HG02588 (cell line): Measurements from ENCODE around the gene MAP6.

Experiments
- ATAC-seq: cut with Tn5 transposase; IDR thresholded peaks from one replicate; pipeline ENCODE4 v1.9.1; 2021; ENCODE audit warnings: mild to moderate bottlenecking, moderate library complexity; ENCODE audit not compliant: unreplicated experiment

Gene MAP6

GRCh38 chr11:75632450-75632849 lies 36.4 kb downstream of the MAP6 start:
- no peak for ATAC-seq

GRCh38 chr11:75631086-75631730 lies 37.6 kb downstream of the MAP6 start:
- no peak for ATAC-seq

GRCh38 chr11:75627906-75628668 lies 40.8 kb downstream of the MAP6 start:
- no peak for ATAC-seq

- ATAC-seq = no peak
These were observed 41.8 kb downstream of the MAP6 start for GRCh38 chr11:75626889-75627529.

GRCh38 chr11:75625991-75626888 lies 42.6 kb downstream of the MAP6 start:
- no peak for ATAC-seq

- no peak for ATAC-seq
These were observed 43.8 kb downstream of the MAP6 start for GRCh38 chr11:75625021-75625420.

- no peak for ATAC-seq
These were observed 52.6 kb downstream of the MAP6 start for GRCh38 chr11:75616281-75616680.

GRCh38 chr11:75615751-75616150 lies 53.1 kb downstream of the MAP6 start:
- no peak for ATAC-seq

- ATAC-seq = no peak
These were observed 57.0 kb downstream of the MAP6 start for GRCh38 chr11:75611823-75612222.

- ATAC-seq = no peak
These were observed 62.7 kb downstream of the MAP6 start for GRCh38 chr11:75606099-75606498.

- no peak for ATAC-seq
These were observed 64.8 kb downstream of the MAP6 start for GRCh38 chr11:75603791-75604736.

GRCh38 chr11:75602951-75603350 lies 65.9 kb downstream of the MAP6 start:
- no peak for ATAC-seq

- ATAC-seq = no peak
These were observed 67.3 kb downstream of the MAP6 start for GRCh38 chr11:75601494-75601893.

- no peak for ATAC-seq
These were observed 68.5 kb downstream of the MAP6 start for GRCh38 chr11:75600356-75600755.

- ATAC-seq = no peak
These were observed 69.9 kb downstream of the MAP6 start for GRCh38 chr11:75598900-75599299.

- no peak for ATAC-seq
These were observed 70.6 kb downstream of the MAP6 start for GRCh38 chr11:75598264-75598663.

- ATAC-seq = no peak
These were observed 71.2 kb downstream of the MAP6 start for GRCh38 chr11:75597636-75598035.

- ATAC-seq = no peak
These were observed 71.9 kb downstream of the MAP6 start for GRCh38 chr11:75596914-75597313.

- no peak for ATAC-seq
These were observed 73.4 kb downstream of the MAP6 start for GRCh38 chr11:75595429-75595828.

GRCh38 chr11:75594211-75594610 lies 74.6 kb downstream of the MAP6 start:
- no peak for ATAC-seq
